HG03025 (cell line): ENCODE results near the gene TUBB.
"Not testable (repeated sequence)": the region's sequence is repeated elsewhere in the genome, so short reads cannot be mapped to it uniquely, and the experiment has no call there.

Source experiments
- ATAC-seq: cut with Tn5 transposase; IDR thresholded peaks from one replicate; pipeline ENCODE4 v1.9.1; 2021; ENCODE audit warnings: mild to moderate bottlenecking, moderate library complexity; ENCODE audit not compliant: unreplicated experiment, low FRiP score

The TUBB gene

GRCh38 chr6:30756405-30757003 lies 36.4 kb downstream of the TUBB start:
- not testable (repeated sequence) for ATAC-seq

GRCh38 chr6:30757261-30757904 lies 37.2 kb downstream of the TUBB start:
- no peak for ATAC-seq

GRCh38 chr6:30759575-30760239 lies 39.6 kb downstream of the TUBB start:
- ATAC-seq = no peak

GRCh38 chr6:30760549-30760948 lies 40.4 kb downstream of the TUBB start:
- no peak for ATAC-seq

GRCh38 chr6:30761791-30762429 lies 41.8 kb downstream of the TUBB start:
- ATAC-seq = no peak

GRCh38 chr6:30763155-30763617 lies 43.0 kb downstream of the TUBB start:
- ATAC-seq = no peak

- ATAC-seq = no peak
Observed at GRCh38 chr6:30763618-30764489, 43.7 kb downstream of the TUBB start.

- not testable (repeated sequence) for ATAC-seq
Observed at GRCh38 chr6:30764490-30765043, 44.4 kb downstream of the TUBB start.

- not testable (repeated sequence) for ATAC-seq
Observed at GRCh38 chr6:30765495-30765894, 45.3 kb downstream of the TUBB start.

GRCh38 chr6:30766461-30767157 lies 46.5 kb downstream of the TUBB start:
- ATAC-seq = no peak

GRCh38 chr6:30767158-30767943 lies 47.2 kb downstream of the TUBB start:
- ATAC-seq = no peak

GRCh38 chr6:30767944-30768301 lies 47.8 kb downstream of the TUBB start:
- ATAC-seq = no peak

- no peak for ATAC-seq
Observed at GRCh38 chr6:30768634-30769087, 48.5 kb downstream of the TUBB start.

- ATAC-seq = no peak
Observed at GRCh38 chr6:30769088-30769852, 49.1 kb downstream of the TUBB start.

- no peak for ATAC-seq
Observed at GRCh38 chr6:30769853-30770524, 49.8 kb downstream of the TUBB start.

- ATAC-seq = no peak
Observed at GRCh38 chr6:30770592-30770991, 50.4 kb downstream of the TUBB start.

GRCh38 chr6:30774701-30775100 lies 54.5 kb downstream of the TUBB start:
- ATAC-seq = no peak
